Measurements from ENCODE around the gene PRR12. TPM values are rescaled to one million over a fixed set of nuclear protein-coding genes. Genes with fewer than 3 reads are reported as not detected.

PRR12 gene
- total and polyA plus RNA-seq, 9 of the 15 experiments (the other 6 are each of a cell fraction or from before 2014, with no cell fraction given) = 0.01 to 21.1 (median 0.98) TPM

DNA sequence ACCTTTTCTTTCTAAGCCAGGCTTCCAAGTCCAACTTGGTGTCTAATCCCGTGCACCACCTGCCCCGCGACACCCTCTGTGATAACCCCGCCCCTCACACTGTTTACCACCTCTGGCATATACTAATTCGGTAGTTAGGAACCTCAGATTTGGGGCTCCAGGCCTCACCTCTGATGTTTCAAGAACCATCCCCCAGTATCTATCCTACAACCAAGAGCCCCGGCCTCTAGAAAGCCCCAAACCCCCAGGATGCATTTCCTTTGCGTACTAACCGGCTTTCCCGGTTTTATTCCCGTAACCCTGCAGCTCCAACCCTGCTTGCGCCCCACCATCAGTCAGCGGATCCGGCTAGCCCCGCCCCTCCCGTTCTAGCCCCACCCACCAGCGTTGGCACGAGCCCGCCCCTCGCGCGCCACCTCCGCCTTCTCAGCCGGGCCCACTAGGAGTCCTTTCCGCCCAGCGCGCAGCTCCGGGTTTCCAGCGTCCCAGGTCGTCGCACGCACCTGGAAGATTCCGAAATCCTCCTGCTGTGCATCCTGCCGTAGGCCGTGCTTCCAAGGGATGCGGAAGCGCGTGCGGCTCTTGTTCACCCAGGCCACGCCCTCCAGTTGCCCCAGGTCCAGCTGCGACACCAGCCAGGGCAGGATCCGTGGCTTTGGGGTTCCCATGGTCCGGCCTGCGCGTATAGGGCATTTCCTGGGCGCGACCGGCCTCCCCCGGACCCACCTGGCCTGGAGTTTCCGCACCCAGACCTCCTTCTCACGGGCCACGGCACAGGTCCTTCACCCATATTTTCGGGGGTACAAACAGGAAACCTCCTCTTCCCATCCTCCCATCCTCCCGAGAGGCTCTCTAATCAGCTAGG lies 73.4 kb downstream of the PRR12 start (continued):
- TF ChIP-seq, protein P1, sequence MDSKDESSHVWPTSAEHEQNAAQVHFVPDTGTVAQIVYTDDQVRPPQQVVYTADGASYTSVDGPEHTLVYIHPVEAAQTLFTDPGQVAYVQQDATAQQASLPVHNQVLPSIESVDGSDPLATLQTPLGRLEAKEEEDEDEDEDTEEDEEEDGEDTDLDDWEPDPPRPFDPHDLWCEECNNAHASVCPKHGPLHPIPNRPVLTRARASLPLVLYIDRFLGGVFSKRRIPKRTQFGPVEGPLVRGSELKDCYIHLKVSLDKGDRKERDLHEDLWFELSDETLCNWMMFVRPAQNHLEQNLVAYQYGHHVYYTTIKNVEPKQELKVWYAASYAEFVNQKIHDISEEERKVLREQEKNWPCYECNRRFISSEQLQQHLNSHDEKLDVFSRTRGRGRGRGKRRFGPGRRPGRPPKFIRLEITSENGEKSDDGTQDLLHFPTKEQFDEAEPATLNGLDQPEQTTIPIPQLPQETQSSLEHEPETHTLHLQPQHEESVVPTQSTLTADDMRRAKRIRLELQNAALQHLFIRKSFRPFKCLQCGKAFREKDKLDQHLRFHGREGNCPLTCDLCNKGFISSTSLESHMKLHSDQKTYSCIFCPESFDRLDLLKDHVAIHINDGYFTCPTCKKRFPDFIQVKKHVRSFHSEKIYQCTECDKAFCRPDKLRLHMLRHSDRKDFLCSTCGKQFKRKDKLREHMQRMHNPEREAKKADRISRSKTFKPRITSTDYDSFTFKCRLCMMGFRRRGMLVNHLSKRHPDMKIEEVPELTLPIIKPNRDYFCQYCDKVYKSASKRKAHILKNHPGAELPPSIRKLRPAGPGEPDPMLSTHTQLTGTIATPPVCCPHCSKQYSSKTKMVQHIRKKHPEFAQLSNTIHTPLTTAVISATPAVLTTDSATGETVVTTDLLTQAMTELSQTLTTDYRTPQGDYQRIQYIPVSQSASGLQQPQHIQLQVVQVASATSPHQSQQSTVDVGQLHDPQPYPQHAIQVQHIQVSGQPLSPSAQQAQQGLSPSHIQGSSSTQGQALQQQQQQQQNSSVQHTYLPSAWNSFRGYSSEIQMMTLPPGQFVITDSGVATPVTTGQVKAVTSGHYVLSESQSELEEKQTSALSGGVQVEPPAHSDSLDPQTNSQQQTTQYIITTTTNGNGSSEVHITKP (IDR thresholded peaks at IDR 0.05; ENCODE audit: partially characterized antibody) = peak; percentile 94
- peak in 1 of 2 experiments; percentile 12; a peak in 1 of 4 replicates for TF ChIP-seq SRF (CRISPR knock-in tag; IDR thresholded peaks at IDR 0.05)

DNA sequence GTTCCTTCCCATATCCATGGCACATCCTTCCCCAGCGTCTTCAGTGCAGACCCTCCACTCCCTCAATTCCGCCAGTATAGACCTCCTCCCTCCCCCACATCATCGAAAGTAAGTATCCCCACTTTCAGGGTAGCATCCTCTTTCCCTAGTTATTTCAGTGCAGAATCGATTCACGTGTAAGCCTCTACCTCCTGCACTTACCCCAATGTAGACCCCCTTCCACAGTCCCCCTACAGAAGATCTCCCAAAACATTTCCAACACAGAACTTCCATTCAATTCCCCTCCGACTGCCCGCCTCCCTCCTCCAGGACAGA lies 74.0 kb downstream of the PRR12 start:
- H3K9ac ChIP-seq (ENCODE audit: insufficient read depth in 1 of 2, low read depth in 2 of 2, low read length in 2 of 2) = peak overlapping the region; percentile 95 to 98
- H4K20me1 ChIP-seq (replicated peaks; ENCODE audit: control insufficient read depth, insufficient read depth, low read length) = peaks cover 6% of the 10 kb centered on the region; the same call in 1 of the 2 replicates
- H3K4me1 ChIP-seq (replicated peaks in 1 of 2; ENCODE audit: control insufficient read depth in 2 of 2, insufficient read depth in 2 of 2, low read length in 2 of 2) = peaks cover 7 to 29% of the 10 kb centered on the region in 2 experiments; a peak in 4 of 5 replicates
- H3K27ac ChIP-seq (ENCODE audit: extremely low read depth, low read depth, low read length) = peak overlapping the region; percentile 81
- in situ Hi-C loops (cut with MboI) (no loop called here), intact Hi-C loops (cut with micrococcal nuclease) (loop anchor here (2.0 kb wide), 1 partner anchor 74 kb away; the partner anchor contains the start of gene PRR12)
- ATAC-seq = no peak
- BruUV-seq (replicated peaks) = no TSS peak
- no peak for DNase-seq (ENCODE audit: extremely low read depth in 1 of 4, low spot score in 3 of 4)
- peak; percentile 54 for FAIRE-seq
- H3K9me3 ChIP-seq (replicated peaks; ENCODE audit: control insufficient read depth, insufficient read depth, low read depth, low read length) = 0 out of 2 replicates have a peak, but pooled peaks cover under 1% of the 10 kb centered on the region
- ChIA-PET CTCF (ENCODE audit: low intra/inter-chr PET ratio) (no interaction called here), POLR2A (interaction anchor here (0.7 to 6.1 kb wide), 8 partner anchors 9 to 177 kb away, joined by 3 to 35 read pairs (median 5); partner anchors contain the start of genes PRMT1, PRR12 and RPL13A)
- peaks cover 59% of the 10 kb centered on the region for H3K36me3 ChIP-seq (ENCODE audit: control insufficient read depth, insufficient read depth, low read length)
- peak overlapping the region; percentile 99 for H3K4me2 ChIP-seq (ENCODE audit: insufficient read depth, low read length)
- H3K4me3 ChIP-seq = peak overlapping the region; percentile 81
- H3K27me3 ChIP-seq (ENCODE audit: control insufficient read depth in 2 of 2, insufficient read depth in 2 of 2, low read length in 2 of 2) = no peaks in the 10 kb centered on the region
- WGBS (ENCODE audit: insufficient coverage, low coverage, missing lambda C conversion rate) = 0% methylated on average over 7 of the region's 7 CpGs
- H2AFZ ChIP-seq (ENCODE audit: low read depth, low read length) = peak overlapping the region; percentile 95; the same call in 1 of the 2 replicates
- peaks cover 58% of the 10 kb centered on the region for H3K79me2 ChIP-seq (ENCODE audit: control insufficient read depth, insufficient read depth, low read length)
- H3K9me1 ChIP-seq (ENCODE audit: control insufficient read depth, insufficient read depth, low read length) = no peaks in the 10 kb centered on the region
- TF ChIP-seq SMAD2 (IDR thresholded peaks at IDR 0.05; ENCODE audit: low read depth, low read length) = no peak
- no peak for TF ChIP-seq ZNF174 (CRISPR knock-in tag; IDR thresholded peaks at IDR 0.05)
- TF ChIP-seq, protein P2, sequence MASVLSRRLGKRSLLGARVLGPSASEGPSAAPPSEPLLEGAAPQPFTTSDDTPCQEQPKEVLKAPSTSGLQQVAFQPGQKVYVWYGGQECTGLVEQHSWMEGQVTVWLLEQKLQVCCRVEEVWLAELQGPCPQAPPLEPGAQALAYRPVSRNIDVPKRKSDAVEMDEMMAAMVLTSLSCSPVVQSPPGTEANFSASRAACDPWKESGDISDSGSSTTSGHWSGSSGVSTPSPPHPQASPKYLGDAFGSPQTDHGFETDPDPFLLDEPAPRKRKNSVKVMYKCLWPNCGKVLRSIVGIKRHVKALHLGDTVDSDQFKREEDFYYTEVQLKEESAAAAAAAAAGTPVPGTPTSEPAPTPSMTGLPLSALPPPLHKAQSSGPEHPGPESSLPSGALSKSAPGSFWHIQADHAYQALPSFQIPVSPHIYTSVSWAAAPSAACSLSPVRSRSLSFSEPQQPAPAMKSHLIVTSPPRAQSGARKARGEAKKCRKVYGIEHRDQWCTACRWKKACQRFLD (CRISPR knock-in tag; IDR thresholded peaks at IDR 0.05) = no peak; the same call in 1 of the 2 replicates
- TF ChIP-seq, protein P3, sequence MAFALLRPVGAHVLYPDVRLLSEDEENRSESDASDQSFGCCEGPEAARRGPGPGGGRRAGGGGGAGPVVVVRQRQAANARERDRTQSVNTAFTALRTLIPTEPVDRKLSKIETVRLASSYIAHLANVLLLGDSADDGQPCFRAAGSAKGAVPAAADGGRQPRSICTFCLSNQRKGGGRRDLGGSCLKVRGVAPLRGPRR (CRISPR knock-in tag; IDR thresholded peaks at IDR 0.05) = no peak
- peak; percentile 27 for TF ChIP-seq GABPA (tag; conservative IDR thresholded peaks at IDR 0.05; ENCODE audit: low read depth)
- TF ChIP-seq, protein P4, sequence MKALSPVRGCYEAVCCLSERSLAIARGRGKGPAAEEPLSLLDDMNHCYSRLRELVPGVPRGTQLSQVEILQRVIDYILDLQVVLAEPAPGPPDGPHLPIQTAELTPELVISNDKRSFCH (CRISPR knock-in tag; IDR thresholded peaks at IDR 0.05) = no peak
- TF ChIP-seq, protein P4 (tag; IDR thresholded peaks at IDR 0.05) = no peak
- TF ChIP-seq HNRNPK (IDR thresholded peaks at IDR 0.05; ENCODE audit: low read depth, low read length, poor library complexity, severe bottlenecking) = no peak
- TF ChIP-seq RAD21 (CRISPR knock-in tag; conservative IDR thresholded peaks at IDR 0.05 in 1 of 2, IDR thresholded peaks at IDR 0.05 in 1 of 2) = no peak

Data from K562 (cell line).